Cardiac fibroblast (primary cell): ENCODE results near the gene VPS26B.

ENCODE experiments used
- DNase-seq, 2 donors: peaks; one replicate each; pipeline versions ENCODE4 v3.0.0 to v3.0.0-alpha.2; 2010; ENCODE audit warnings: low read depth in 2 of 2
- H3K4me3 ChIP-seq, 2 donors: replicated peaks in 1 of 2; 1 replicate in 1 of 2; 2 replicates in 1 of 2; pipeline ENCODE4 v1.5.1; 2011; ENCODE audit warnings: low read depth in 2 of 2, low read length in 2 of 2, mild to moderate bottlenecking in 2 of 2, moderate library complexity in 1 of 2
- TF ChIP-seq, protein P1 (sequence below): IDR thresholded peaks from one replicate; pipeline ENCODE4 v1.5.1; 2011; ENCODE audit warnings: low read depth, mild to moderate bottlenecking, low read length, inconsistent platforms

VPS26B gene

DNA sequence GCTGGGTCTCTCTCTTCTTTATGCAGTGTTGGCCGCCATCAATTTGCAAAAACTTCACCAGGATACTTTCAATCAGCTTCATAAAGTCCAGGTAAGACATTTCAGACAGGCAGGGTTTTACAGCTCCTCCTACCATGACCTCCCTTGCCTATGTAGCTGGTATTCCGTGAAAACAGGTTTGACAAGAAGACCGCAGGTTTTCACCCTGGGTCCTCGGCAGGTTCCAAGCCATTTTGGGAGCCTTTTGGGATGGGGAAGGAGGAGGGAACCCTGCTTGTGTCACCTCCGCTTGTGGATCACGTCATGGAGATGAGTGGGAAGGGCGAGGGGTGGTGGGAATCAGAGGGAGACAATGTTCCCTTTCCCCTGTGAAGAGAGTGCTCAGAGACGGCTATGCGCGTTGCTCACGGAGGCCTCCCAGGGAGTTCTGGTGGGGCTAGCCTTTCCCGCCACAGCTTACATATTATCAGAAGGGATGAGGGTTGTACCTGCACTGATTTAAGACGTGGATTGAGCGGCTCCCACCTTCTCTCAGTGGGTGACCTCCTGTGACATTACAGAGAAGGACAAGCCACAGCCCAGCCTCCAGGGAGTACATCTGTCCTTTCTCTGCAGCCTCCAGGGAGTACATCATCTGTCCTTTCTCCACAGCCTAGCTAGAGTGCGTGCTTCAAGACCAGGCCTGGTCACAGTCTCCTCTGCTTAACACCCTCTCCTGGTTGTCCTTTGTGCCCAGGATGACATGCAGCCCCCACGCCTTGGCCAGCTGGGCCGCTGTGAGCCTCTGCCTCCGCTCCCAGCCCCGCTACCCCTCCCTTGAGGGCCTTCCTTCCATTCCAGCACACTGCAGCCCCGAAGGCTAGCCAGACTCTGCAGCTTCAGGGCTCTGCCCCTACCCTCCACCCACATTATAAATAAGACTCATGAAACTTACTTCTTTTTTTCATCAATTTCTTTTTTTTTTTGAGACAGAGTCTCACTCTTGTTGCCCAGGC, 68.9 kb downstream of the VPS26B start:
- no peak overlapping the region for H3K4me3 ChIP-seq
- no peak for DNase-seq
- TF ChIP-seq, protein P1, sequence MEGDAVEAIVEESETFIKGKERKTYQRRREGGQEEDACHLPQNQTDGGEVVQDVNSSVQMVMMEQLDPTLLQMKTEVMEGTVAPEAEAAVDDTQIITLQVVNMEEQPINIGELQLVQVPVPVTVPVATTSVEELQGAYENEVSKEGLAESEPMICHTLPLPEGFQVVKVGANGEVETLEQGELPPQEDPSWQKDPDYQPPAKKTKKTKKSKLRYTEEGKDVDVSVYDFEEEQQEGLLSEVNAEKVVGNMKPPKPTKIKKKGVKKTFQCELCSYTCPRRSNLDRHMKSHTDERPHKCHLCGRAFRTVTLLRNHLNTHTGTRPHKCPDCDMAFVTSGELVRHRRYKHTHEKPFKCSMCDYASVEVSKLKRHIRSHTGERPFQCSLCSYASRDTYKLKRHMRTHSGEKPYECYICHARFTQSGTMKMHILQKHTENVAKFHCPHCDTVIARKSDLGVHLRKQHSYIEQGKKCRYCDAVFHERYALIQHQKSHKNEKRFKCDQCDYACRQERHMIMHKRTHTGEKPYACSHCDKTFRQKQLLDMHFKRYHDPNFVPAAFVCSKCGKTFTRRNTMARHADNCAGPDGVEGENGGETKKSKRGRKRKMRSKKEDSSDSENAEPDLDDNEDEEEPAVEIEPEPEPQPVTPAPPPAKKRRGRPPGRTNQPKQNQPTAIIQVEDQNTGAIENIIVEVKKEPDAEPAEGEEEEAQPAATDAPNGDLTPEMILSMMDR = no peak

DNA sequence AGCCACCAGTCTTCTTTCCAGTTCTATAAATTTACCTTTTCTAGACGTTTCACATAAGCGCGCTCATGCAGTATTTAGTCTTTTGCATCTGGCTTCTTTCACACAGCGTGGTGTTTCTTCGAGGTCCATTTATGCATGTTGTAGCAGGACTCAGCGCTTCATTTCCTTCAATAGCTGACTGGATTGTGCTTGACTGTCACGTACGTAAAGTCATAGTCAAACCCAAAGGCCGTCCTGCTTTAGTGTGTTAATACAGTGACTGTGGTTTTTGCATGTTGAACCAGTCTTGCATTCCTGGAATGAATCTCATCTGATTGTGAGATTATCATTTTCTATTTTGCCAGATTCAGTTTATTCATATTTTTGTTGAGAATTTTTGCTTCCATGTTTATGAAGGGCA, 70.2 kb downstream of the VPS26B start:
- TF ChIP-seq, protein P1 = no peak
- DNase-seq = no peak
- H3K4me3 ChIP-seq = no peak overlapping the region
